Cardiac fibroblast (primary cell): ENCODE data around the gene ZHX3.

ENCODE experiments used
- DNase-seq, 2 donors: peaks; one replicate each; pipeline versions ENCODE4 v3.0.0 to v3.0.0-alpha.2; 2010; ENCODE audit warnings: low read depth in 2 of 2
- H3K4me3 ChIP-seq, 2 donors: replicated peaks in 1 of 2; 1 replicate in 1 of 2; 2 replicates in 1 of 2; pipeline ENCODE4 v1.5.1; 2011; ENCODE audit warnings: low read depth in 2 of 2, low read length in 2 of 2, mild to moderate bottlenecking in 2 of 2, moderate library complexity in 1 of 2
- TF ChIP-seq, protein P1 (sequence below): IDR thresholded peaks from one replicate; pipeline ENCODE4 v1.5.1; 2011; ENCODE audit warnings: low read depth, mild to moderate bottlenecking, low read length, inconsistent platforms

ZHX3 gene

DNA sequence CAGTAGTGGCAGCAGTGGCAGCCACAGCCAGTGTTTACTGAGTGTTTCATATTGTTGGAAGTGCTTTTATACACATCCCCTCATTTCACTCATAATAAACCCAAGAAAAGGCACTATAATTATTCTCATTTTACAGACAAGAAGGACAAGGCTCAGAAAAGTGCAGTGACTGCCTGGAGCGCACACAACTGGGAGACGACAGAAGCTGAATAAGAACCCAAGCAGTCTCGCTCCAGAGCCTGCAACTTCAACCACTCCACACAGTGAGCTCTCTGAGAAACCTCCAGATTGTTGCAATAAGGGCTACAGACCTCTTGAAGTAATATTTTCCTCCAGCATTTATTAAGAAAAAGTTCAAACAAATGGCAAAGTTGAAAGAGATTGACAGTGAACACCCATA lies 103.3 kb downstream of the ZHX3 start:
- TF ChIP-seq, protein P1, sequence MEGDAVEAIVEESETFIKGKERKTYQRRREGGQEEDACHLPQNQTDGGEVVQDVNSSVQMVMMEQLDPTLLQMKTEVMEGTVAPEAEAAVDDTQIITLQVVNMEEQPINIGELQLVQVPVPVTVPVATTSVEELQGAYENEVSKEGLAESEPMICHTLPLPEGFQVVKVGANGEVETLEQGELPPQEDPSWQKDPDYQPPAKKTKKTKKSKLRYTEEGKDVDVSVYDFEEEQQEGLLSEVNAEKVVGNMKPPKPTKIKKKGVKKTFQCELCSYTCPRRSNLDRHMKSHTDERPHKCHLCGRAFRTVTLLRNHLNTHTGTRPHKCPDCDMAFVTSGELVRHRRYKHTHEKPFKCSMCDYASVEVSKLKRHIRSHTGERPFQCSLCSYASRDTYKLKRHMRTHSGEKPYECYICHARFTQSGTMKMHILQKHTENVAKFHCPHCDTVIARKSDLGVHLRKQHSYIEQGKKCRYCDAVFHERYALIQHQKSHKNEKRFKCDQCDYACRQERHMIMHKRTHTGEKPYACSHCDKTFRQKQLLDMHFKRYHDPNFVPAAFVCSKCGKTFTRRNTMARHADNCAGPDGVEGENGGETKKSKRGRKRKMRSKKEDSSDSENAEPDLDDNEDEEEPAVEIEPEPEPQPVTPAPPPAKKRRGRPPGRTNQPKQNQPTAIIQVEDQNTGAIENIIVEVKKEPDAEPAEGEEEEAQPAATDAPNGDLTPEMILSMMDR: no peak
- DNase-seq: no peak
- H3K4me3 ChIP-seq: no peak overlapping the region

DNA sequence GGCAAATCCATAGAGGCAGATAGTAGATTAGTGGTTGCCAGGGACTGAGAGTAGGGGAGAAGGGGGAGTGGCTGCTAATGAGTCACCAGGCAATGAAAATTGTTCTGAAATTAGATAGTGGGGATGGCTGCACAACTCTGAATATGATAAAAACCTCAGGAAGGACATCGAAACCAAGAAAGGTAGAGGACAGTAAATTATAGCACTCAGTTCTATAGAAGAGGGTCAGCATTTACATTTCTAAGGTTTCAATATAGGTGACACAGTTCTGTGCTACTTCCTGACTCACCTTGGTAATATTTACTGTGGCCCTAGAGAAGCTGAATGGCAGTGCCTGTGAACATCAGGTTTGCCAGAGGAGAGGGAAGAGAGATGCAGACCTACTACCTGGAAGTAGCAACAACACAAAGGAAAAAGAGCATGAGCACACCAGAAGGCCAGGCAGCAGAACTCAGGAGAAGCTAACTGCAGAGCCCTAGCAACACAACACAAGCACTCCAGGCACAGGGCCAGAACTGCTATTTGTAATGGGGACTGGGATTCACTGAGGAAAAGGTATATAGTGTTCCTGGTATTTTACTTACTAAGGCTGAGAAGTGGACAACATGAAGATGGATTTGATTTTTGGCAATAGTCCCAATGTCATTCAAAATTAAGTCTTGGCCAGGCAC lies 104.2 kb downstream of the ZHX3 start:
- DNase-seq: peak in 1 of 2 donors; percentile 50
- TF ChIP-seq, protein P1: no peak
- no peak overlapping the region for H3K4me3 ChIP-seq

GRCh38 chr20:41205313-41205712 lies 112.2 kb downstream of the ZHX3 start:
- no peak for DNase-seq
- TF ChIP-seq, protein P1: no peak
- no peak overlapping the region for H3K4me3 ChIP-seq

DNA sequence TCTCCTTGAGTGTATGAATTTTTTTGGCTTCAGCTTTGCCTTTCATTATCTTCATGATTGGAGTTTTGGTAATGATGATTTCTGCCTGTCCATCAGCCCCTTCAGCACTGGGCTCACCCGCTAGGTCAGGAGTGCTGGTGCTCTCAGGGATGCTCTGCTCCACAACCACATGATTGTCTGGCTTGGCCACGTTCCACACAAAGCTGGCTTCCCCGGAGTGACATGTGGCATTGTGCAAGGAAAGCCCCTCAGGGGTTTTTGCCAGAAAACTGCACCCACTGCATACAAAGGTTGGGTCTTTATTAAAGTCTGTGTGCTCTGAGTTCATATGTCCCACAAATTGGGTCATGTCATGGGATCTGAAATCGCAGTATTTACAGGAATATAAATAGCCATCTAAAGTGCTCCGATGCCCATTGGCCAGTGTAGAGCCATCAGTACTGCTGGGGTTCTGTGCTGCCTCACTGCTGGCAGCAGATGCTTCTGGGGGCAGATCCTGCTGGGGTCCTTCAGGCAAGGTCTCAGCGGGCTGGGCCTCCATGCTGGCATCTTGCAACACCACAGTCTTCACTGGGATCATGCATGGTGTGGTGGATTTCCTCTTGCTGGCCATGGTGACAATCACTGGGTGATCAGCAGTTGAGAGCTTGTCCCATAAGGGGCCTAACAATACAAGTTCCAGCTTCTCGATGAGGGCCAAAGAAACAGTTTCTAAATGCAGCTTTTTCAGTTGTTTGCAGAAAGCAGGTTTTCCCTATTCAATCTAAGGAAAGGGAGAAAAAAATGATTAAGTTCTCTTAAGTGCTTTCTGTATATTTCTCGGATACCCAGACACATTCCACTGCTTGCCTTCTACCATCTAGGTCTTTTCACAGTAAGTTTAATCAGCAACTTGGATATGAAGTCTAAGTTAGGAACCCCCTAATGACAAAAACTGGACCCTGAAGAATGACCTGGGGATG lies 112.9 kb downstream of the ZHX3 start:
- no peak for DNase-seq
- TF ChIP-seq, protein P1: no peak
- no peak overlapping the region for H3K4me3 ChIP-seq

- H3K4me3 ChIP-seq: no peak overlapping the region
- no peak for DNase-seq
- TF ChIP-seq, protein P1: no peak
Observed at GRCh38 chr20:41203660-41204059, 113.9 kb downstream of the ZHX3 start.

DNA sequence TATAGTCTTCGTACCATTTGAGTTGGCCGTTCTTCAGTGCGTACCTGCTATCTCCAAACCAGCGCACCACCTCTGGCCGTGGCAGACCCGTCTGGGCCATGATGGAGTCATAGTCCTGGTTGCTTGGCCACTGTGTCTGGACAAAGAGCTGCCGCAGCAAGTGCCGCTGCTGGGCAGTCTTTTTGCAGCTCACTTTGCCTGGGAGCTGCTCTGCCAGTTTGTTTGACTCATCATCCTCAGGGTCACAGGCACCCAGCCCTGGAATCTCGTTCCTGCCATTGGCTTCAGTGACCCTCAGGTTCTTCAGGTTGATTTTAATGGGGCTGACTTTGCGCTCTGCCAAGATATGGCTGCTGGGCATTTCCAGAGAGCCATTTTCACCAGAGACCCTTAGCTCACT lies 115.1 kb downstream of the ZHX3 start:
- no peak for DNase-seq
- TF ChIP-seq, protein P1: no peak
- no peak overlapping the region for H3K4me3 ChIP-seq
